Mesothelial cell of epicardium (in vitro differentiated cells): Measurements from ENCODE around the gene NFKBIA. TPM values are rescaled to one million over a fixed set of nuclear protein-coding genes. Genes with fewer than 3 reads are reported as not detected.
A peak's percentile ranks its signal among the peaks of the same experiment; 100 is the strongest.

Experiments used
- DNase-seq, 2 experiments: peaks; one replicate each; pipeline ENCODE4 v3.0.0; 2021; ENCODE audit warnings: low spot score in 2 of 2; ENCODE audit not compliant: unreplicated experiment in 2 of 2
- H3K27ac Mint-ChIP-seq: 2 replicates; pipeline ENCODE4 v1.8.0; 2021; ENCODE audit warnings: mixed read lengths
- H3K27me3 Mint-ChIP-seq: 2 replicates; pipeline ENCODE4 v1.8.0; 2021; ENCODE audit warnings: low read depth, mixed read lengths
- H3K36me3 Mint-ChIP-seq: 2 replicates; pipeline ENCODE4 v1.8.0; 2021; ENCODE audit warnings: mixed read lengths
- H3K4me1 Mint-ChIP-seq: 2 replicates; pipeline ENCODE4 v1.8.0; 2021; ENCODE audit warnings: mixed read lengths
- H3K4me3 Mint-ChIP-seq: 2 replicates; pipeline ENCODE4 v1.8.0; 2021; ENCODE audit warnings: mild to moderate bottlenecking, moderate library complexity, mixed read lengths
- H3K9me3 Mint-ChIP-seq: 2 replicates; pipeline ENCODE4 v1.8.0; 2021; ENCODE audit warnings: mixed read lengths
- CTCF ChIP-seq: fragments of 200-600 bp; sonication (generic); IDR thresholded peaks from one replicate; pipeline ENCODE4 v1.5.0; 2021; ENCODE audit warnings: antibody characterized with exemption; ENCODE audit not compliant: unreplicated experiment
- total RNA-seq: library from RNA; stranded (reverse); gene quantifications from 3 replicates; pipeline ENCODE4 v1.2.1, GENCODE V29; 2021

Gene NFKBIA
- total RNA-seq, 1 donor from 2014 or later, result 196 TPM

DNA sequence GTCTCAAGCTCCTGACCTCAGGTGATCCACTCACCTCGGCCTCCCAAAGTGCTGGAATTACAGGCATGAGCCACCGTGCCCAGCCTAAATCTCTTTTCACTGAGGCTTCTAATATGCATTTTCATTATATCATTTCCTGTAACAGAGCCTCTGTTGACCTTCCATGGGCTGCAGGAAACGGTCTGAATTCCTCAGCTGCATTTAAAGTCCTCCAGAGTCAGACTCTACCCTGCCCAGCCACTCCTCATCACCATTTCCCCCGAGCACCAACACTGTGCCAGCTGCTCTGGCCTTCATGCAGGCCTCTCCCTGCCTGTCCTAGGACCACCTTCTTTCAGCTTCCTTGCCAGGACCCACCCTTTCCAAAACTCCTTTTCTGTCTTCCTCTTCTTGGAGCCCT lies 9.8 kb upstream of the NFKBIA start:
- TF ChIP-seq CTCF, result no peak
- H3K36me3 Mint-ChIP-seq, result no peaks in the 10 kb centered on the region
- no peak overlapping the region for H3K4me3 Mint-ChIP-seq
- H3K4me1 Mint-ChIP-seq, result peaks cover 21% of the 10 kb centered on the region
- no peak for DNase-seq
- no peaks in the 10 kb centered on the region for H3K27me3 Mint-ChIP-seq
- H3K27ac Mint-ChIP-seq, result no peak overlapping the region
- no peaks in the 10 kb centered on the region for H3K9me3 Mint-ChIP-seq

DNA sequence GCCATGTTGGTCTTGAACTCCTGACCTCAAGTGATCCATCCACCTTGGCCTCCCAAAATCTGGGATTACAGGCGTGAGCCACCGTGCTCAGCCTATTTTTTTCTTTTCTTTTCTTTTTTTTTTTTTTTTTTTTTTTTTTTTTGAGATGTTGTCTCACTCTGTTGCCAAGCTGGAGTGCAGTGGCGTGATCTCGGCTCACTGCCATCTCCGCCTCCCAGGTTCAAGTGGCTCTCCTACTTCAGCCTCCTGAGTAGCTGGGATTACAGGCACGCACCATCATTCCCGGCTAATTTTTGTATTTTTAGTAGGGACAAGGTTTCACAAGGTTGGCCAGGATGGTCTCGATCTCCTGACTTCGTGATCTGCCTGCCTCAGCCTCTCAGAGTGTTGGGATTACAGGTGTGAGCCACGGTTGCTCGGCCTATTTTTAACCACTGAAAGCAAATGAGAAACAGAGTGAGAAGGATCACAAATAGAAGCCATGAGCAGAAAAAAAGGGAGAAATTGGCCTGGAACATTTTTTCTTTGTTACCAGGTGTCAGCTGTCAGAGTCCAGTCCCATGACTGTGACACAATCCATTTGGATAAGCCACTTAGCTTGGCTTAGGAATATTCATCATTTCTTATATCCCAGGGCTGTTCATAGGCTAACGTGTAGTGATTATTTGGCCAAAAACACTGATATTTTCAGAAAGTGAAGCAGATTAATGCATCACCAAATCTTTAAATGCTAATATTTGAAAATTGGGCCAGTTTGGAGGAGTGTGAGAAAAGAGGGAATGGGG lies 7.9 kb upstream of the NFKBIA start:
- Mint-ChIP-seq H3K27ac (peak overlapping the region; percentile 19), H3K9me3 (no peaks in the 10 kb centered on the region)
- no peak for DNase-seq

DNA sequence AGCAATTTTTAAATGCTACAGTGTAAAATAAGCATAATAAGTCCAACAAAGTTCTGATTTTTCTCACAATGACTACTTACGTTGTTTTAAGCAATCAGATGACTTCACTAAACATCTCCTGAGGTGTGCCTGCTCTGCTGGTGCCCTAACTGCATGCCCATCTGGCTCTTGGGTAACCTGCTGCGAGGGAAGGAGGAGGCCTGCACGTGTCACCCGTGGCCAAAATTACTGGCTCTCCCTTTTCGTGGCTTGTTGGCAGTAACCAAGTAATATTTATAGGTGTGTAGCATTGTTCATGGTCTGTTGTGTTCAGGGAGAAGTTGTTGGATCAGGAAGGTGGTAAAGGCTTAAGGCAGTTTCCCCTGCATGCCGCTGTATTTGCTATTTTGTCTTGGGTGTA lies 6.3 kb upstream of the NFKBIA start:
- H3K36me3 Mint-ChIP-seq, result no peaks in the 10 kb centered on the region
- H3K4me3 Mint-ChIP-seq, result no peak overlapping the region
- no peaks in the 10 kb centered on the region for H3K27me3 Mint-ChIP-seq
- H3K9me3 Mint-ChIP-seq, result no peaks in the 10 kb centered on the region
- H3K27ac Mint-ChIP-seq, result no peak overlapping the region
- no peak for DNase-seq
- no peak for TF ChIP-seq CTCF
- peaks cover 25% of the 10 kb centered on the region for H3K4me1 Mint-ChIP-seq

More for the DNA sequence above, 7.9 kb upstream of the NFKBIA start:
- Mint-ChIP-seq H3K36me3 (no peaks in the 10 kb centered on the region), H3K4me1 (peaks cover 21% of the 10 kb centered on the region), H3K4me3 (no peak overlapping the region), H3K27me3 (no peaks in the 10 kb centered on the region)
- TF ChIP-seq CTCF, result no peak

DNA sequence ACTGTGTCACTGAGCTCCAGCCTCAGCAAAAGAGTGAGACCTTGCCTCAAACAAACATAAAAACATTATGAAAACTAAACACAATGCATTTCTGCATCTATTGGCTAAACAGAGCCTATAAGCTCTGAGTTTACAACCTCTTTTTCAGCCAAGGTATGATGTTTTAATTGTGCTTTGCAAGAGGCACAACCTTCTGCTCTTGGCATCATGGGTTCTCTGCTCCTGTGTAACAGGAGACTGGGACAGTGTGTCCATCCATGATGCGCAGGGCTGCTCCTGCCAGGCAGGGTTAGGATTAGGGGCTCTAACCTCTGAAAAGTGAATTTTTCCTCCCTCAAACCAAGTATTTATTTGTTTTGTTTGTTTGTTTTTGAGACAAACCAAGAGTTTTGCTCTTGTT lies 5.0 kb upstream of the NFKBIA start:
- peaks cover 30% of the 10 kb centered on the region for H3K4me1 Mint-ChIP-seq
- no peak for DNase-seq
- no peaks in the 10 kb centered on the region for H3K27me3 Mint-ChIP-seq
- H3K27ac Mint-ChIP-seq, result no peak overlapping the region
- H3K36me3 Mint-ChIP-seq, result no peaks in the 10 kb centered on the region
- no peak for TF ChIP-seq CTCF
- H3K4me3 Mint-ChIP-seq, result no peak overlapping the region
- H3K9me3 Mint-ChIP-seq, result no peaks in the 10 kb centered on the region

DNA sequence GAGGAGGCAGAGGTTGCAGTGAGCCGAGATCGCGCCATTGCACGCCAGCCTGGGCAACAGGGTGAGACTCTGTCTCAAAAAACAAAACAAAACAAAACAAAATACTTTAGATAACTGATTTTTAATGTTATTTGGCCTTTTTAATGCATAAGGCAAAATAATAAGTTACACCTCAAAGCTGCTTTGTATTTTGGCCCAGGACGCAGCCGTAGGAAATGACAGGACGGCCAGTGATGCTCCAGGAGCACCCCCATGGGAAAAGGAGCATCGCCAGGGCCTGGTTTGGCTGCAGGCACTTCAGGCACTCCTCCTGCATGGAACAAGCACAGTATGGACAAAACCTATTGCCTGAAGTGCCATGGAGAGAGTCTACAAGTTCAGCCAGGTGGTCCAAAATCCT lies 3.5 kb upstream of the NFKBIA start:
- Mint-ChIP-seq H3K27ac (no peak overlapping the region), H3K4me1 (peaks cover 29% of the 10 kb centered on the region), H3K9me3 (no peaks in the 10 kb centered on the region), H3K4me3 (no peak overlapping the region), H3K36me3 (peaks cover 6% of the 10 kb centered on the region), H3K27me3 (no peaks in the 10 kb centered on the region)
- TF ChIP-seq CTCF, result no peak
- DNase-seq, result no peak
